H9 (cell line): Measurements from ENCODE around the gene DPYSL5. TPM values are rescaled to one million over a fixed set of nuclear protein-coding genes. Genes with fewer than 3 reads are reported as not detected.

Experiments
- DNase-seq: peaks from one replicate; pipeline ENCODE4 v3.0.0-alpha.2; 2017
- H2AFZ ChIP-seq: one replicate; pipeline ENCODE4 v1.6.1; 2013; ENCODE audit warnings: mild to moderate bottlenecking, low read length, control low read depth, moderate library complexity
- H2AK5ac ChIP-seq: 2 replicates; pipeline ENCODE4 v1.6.1; 2013; ENCODE audit warnings: low read length, control low read depth, mixed read lengths; ENCODE audit not compliant: insufficient read length
- H2BK120ac ChIP-seq: one replicate; pipeline ENCODE4 v1.6.1; 2013; ENCODE audit warnings: low read depth, mild to moderate bottlenecking, low read length, control low read depth, inconsistent platforms; ENCODE audit not compliant: poor library complexity, severe bottlenecking
- H2BK12ac ChIP-seq: 2 replicates; pipeline ENCODE4 v1.6.1; 2013; ENCODE audit warnings: low read length, control low read depth, mixed read lengths, low read depth; ENCODE audit not compliant: insufficient read length
- H2BK15ac ChIP-seq: 2 replicates; pipeline ENCODE4 v1.6.1; 2013; ENCODE audit warnings: low read depth, low read length, control low read depth
- H2BK20ac ChIP-seq: one replicate; pipeline ENCODE4 v1.6.1; 2013; ENCODE audit warnings: low read depth, mild to moderate bottlenecking, low read length, control low read depth, inconsistent platforms; ENCODE audit not compliant: poor library complexity, severe bottlenecking
- H2BK5ac ChIP-seq: 2 replicates; pipeline ENCODE4 v1.6.1; 2013; ENCODE audit warnings: low read length, control low read depth, mixed read lengths; ENCODE audit not compliant: insufficient read length
- H3K14ac ChIP-seq: 2 replicates; pipeline ENCODE4 v1.6.1; 2013; ENCODE audit warnings: low read length, control low read depth; ENCODE audit not compliant: insufficient read depth
- H3K18ac ChIP-seq: 2 replicates; pipeline ENCODE4 v1.6.1; 2013; ENCODE audit warnings: low read depth, mild to moderate bottlenecking, mixed read lengths, low read length, control low read depth; ENCODE audit not compliant: insufficient read length
- H3K23ac ChIP-seq: 2 replicates; pipeline ENCODE4 v1.6.1; 2013; ENCODE audit warnings: low read length, control low read depth, mixed read lengths, low read depth; ENCODE audit not compliant: insufficient read length
- H3K23me2 ChIP-seq: 2 replicates; pipeline ENCODE4 v1.6.1; 2013; ENCODE audit warnings: low read depth, mild to moderate bottlenecking, mixed read lengths, low read length, control low read depth; ENCODE audit not compliant: insufficient read length, poor library complexity, severe bottlenecking
- H3K27ac ChIP-seq: 2 replicates; pipeline ENCODE4 v1.5.1; 2013; ENCODE audit warnings: low read length, control low read depth, mixed read lengths, low read depth; ENCODE audit not compliant: insufficient read length
- H3K27me3 ChIP-seq: 2 replicates; pipeline ENCODE4 v1.6.1; 2013; ENCODE audit warnings: low read length, control low read depth, inconsistent platforms; ENCODE audit not compliant: insufficient read depth
- H3K4ac ChIP-seq: 2 replicates; pipeline ENCODE4 v1.6.1; 2013; ENCODE audit warnings: low read depth, mild to moderate bottlenecking, control low read depth, inconsistent platforms, low read length, moderate library complexity
- H3K4me1 ChIP-seq: 2 replicates; pipeline ENCODE4 v1.6.1; 2013; ENCODE audit warnings: low read length, control low read depth, inconsistent platforms; ENCODE audit not compliant: insufficient read depth
- H3K4me2 ChIP-seq: 2 replicates; pipeline ENCODE4 v1.6.1; 2013; ENCODE audit warnings: low read length, control low read depth, mixed read lengths; ENCODE audit not compliant: insufficient read length, insufficient read depth
- H3K56ac ChIP-seq: 2 replicates; pipeline ENCODE4 v1.6.1; 2013; ENCODE audit warnings: low read depth, mild to moderate bottlenecking, mixed read lengths, low read length, control low read depth; ENCODE audit not compliant: insufficient read length
- H3K79me1 ChIP-seq: 2 replicates; pipeline ENCODE4 v1.6.1; 2013; ENCODE audit warnings: low read depth, mild to moderate bottlenecking, moderate library complexity, low read length, control low read depth, inconsistent platforms; ENCODE audit not compliant: insufficient read depth, poor library complexity, severe bottlenecking
- H3K79me2 ChIP-seq: 2 replicates; pipeline ENCODE4 v1.6.1; 2013; ENCODE audit warnings: low read length, control low read depth, inconsistent platforms; ENCODE audit not compliant: insufficient read depth
- H3K9ac ChIP-seq: 2 replicates; pipeline ENCODE4 v1.6.1; 2013; ENCODE audit warnings: low read length, control low read depth, mixed read lengths; ENCODE audit not compliant: insufficient read length; ENCODE audit errors: extremely low read depth
- H3K9me3 ChIP-seq: one replicate; pipeline ENCODE4 v1.6.1; 2013; ENCODE audit warnings: low read depth, low read length, inconsistent platforms; ENCODE audit not compliant: control insufficient read depth
- H3T11ph ChIP-seq: one replicate; pipeline ENCODE4 v1.6.1; 2013; ENCODE audit warnings: mild to moderate bottlenecking, low read length, control low read depth, inconsistent platforms
- H4K20me1 ChIP-seq: one replicate; pipeline ENCODE4 v1.6.1; 2013; ENCODE audit not compliant: control insufficient read depth, insufficient read length, insufficient read depth
- H4K5ac ChIP-seq: 2 replicates; pipeline ENCODE4 v1.6.1; 2013; ENCODE audit warnings: low read depth, mild to moderate bottlenecking, mixed read lengths, low read length, control low read depth; ENCODE audit not compliant: insufficient read length
- H4K8ac ChIP-seq: replicated peaks from 2 replicates; pipeline ENCODE4 v1.6.1; 2013; ENCODE audit warnings: low read length, control low read depth, mixed read lengths, low read depth; ENCODE audit not compliant: insufficient read length
- H4K91ac ChIP-seq: 2 replicates; pipeline ENCODE4 v1.6.1; 2013; ENCODE audit warnings: low read depth, mild to moderate bottlenecking, moderate library complexity, mixed read lengths, low read length, control low read depth; ENCODE audit not compliant: insufficient read length
- H3K27ac Mint-ChIP-seq, 3 experiments: 2 replicates in 2 of 3; 3 replicates in 1 of 3; pipeline ENCODE4 v1.8.0; 2020 to 2021; ENCODE audit warnings: mixed read lengths in 3 of 3, mild to moderate bottlenecking in 1 of 3, moderate library complexity in 1 of 3
- H3K27me3 Mint-ChIP-seq: 2 replicates; pipeline ENCODE4 v1.8.0; 2021; ENCODE audit warnings: low read depth, mild to moderate bottlenecking, moderate library complexity, mixed read lengths
- H3K36me3 Mint-ChIP-seq, 3 experiments: 2 replicates in 2 of 3; 3 replicates in 1 of 3; pipeline ENCODE4 v1.8.0; 2020 to 2021; ENCODE audit warnings: low read depth in 3 of 3, mixed read lengths in 3 of 3; ENCODE audit not compliant: insufficient read depth in 1 of 3
- H3K4me1 Mint-ChIP-seq, 2 experiments: 2 replicates each; pipeline ENCODE4 v1.8.0; 2020; ENCODE audit warnings: mixed read lengths in 2 of 2
- H3K4me3 Mint-ChIP-seq, 2 experiments: 2 replicates in 1 of 2; 3 replicates in 1 of 2; pipeline ENCODE4 v1.8.0; 2020 to 2021; ENCODE audit warnings: mild to moderate bottlenecking in 2 of 2, mixed read lengths in 2 of 2, moderate library complexity in 1 of 2
- H3K9me3 Mint-ChIP-seq, 2 experiments: 2 replicates in 1 of 2; 3 replicates in 1 of 2; pipeline ENCODE4 v1.8.0; 2020; ENCODE audit warnings: mild to moderate bottlenecking in 2 of 2, mixed read lengths in 2 of 2, moderate library complexity in 1 of 2
- CTCF ChIP-seq: fragments of 200-600 bp; sonication (generic); conservative IDR thresholded peaks from 3 replicates; pipeline ENCODE4 v1.8.0; 2021; ENCODE audit warnings: antibody characterized with exemption, mild to moderate bottlenecking
- WGBS: extraction: QIAGEN DNeasy Blood & Tissue Kit; methylation state at CpG from one replicate; pipeline ENCODE4 v1.1.7; 2013; ENCODE audit warnings: missing lambda C conversion rate, low lambda C conversion rate, mixed read lengths; ENCODE audit not compliant: insufficient read length; ENCODE audit errors: extremely low coverage; 5-methylcytosine and 5-hydroxymethylcytosine counted together
- total RNA-seq: library from RNA; stranded (reverse); gene quantifications from 2 replicates; pipeline ENCODE4 v1.2.1, GENCODE V29; 2021

DPYSL5 gene
- total RNA-seq, 1 experiment from 2014 or later, result 6.4 TPM

GRCh38 chr2:26897807-26898479 is 50.0 kb downstream of the DPYSL5 start:
- no peak overlapping the region for H3K4ac ChIP-seq
- no peaks in the 10 kb centered on the region for H3K23me2 ChIP-seq
- Mint-ChIP-seq H3K9me3 (no peaks in the 10 kb centered on the region), H3K36me3 (peaks cover 0 to 6% (median 5%) of the 10 kb centered on the region in 3 experiments; a peak in 2 of 7 replicates), H3K4me3 (no peak overlapping the region), H3K4me1 (peaks cover 22 to 24% of the 10 kb centered on the region in 2 experiments), H3K27ac (0 out of 7 replicates have a peak overlapping the region, but pooled peaks of 1 of the 3 experiments have one; percentile 14), H3K27me3 (peaks cover 9% of the 10 kb centered on the region)
- no peak overlapping the region for H2BK20ac ChIP-seq
- H3K9me3 ChIP-seq, result no peaks in the 10 kb centered on the region
- no peak for DNase-seq
- no peak overlapping the region for H2BK12ac ChIP-seq
- H2AFZ ChIP-seq, result no peak overlapping the region
- no peak overlapping the region for H4K8ac ChIP-seq
- no peak overlapping the region for H2AK5ac ChIP-seq
- H2BK15ac ChIP-seq, result no peak overlapping the region
- WGBS, result no CpG with 5 or more reads among the region's 3 CpGs
- H3K4me2 ChIP-seq, result no peak overlapping the region
- H3K23ac ChIP-seq, result no peak overlapping the region
- no peak overlapping the region for H3K9ac ChIP-seq
- no peak overlapping the region for H3T11ph ChIP-seq
- no peak for TF ChIP-seq CTCF
- H3K79me2 ChIP-seq, result no peaks in the 10 kb centered on the region
- H4K20me1 ChIP-seq, result no peaks in the 10 kb centered on the region
- H3K56ac ChIP-seq, result no peak overlapping the region
- H3K14ac ChIP-seq, result no peak overlapping the region
- H3K27me3 ChIP-seq, result no peaks in the 10 kb centered on the region
- no peaks in the 10 kb centered on the region for H3K79me1 ChIP-seq
- no peak overlapping the region for H2BK5ac ChIP-seq
- peak overlapping the region; percentile 21 for H3K18ac ChIP-seq
- H4K5ac ChIP-seq, result no peak overlapping the region
- peaks cover 2% of the 10 kb centered on the region; the same call in 1 of the 2 replicates for H3K4me1 ChIP-seq
- no peak overlapping the region for H2BK120ac ChIP-seq
- H3K27ac ChIP-seq, result no peak overlapping the region
- no peak overlapping the region for H4K91ac ChIP-seq
